Testis (tissue), 2 donors: ENCODE measurements around the gene PRR15L.

Experiments
- POLR2A ChIP-seq: fragments of 450-650 bp; IDR thresholded peaks from one replicate; pipeline ENCODE4 v1.6.1; 2017; ENCODE audit warnings: antibody characterized with exemption, mild to moderate bottlenecking, moderate library complexity
- TF ChIP-seq, protein P1 (sequence below), 3 experiments: fragments of 450-650 bp in 2 of 3; fragments of 200-600 bp in 1 of 3; sonication (generic) in 1 of 3; IDR thresholded peaks; one replicate each; pipeline ENCODE4 v1.5.1; 2016 to 2019; ENCODE audit warnings: antibody characterized with exemption in 3 of 3, mild to moderate bottlenecking in 2 of 3, moderate library complexity in 1 of 3

DNA sequence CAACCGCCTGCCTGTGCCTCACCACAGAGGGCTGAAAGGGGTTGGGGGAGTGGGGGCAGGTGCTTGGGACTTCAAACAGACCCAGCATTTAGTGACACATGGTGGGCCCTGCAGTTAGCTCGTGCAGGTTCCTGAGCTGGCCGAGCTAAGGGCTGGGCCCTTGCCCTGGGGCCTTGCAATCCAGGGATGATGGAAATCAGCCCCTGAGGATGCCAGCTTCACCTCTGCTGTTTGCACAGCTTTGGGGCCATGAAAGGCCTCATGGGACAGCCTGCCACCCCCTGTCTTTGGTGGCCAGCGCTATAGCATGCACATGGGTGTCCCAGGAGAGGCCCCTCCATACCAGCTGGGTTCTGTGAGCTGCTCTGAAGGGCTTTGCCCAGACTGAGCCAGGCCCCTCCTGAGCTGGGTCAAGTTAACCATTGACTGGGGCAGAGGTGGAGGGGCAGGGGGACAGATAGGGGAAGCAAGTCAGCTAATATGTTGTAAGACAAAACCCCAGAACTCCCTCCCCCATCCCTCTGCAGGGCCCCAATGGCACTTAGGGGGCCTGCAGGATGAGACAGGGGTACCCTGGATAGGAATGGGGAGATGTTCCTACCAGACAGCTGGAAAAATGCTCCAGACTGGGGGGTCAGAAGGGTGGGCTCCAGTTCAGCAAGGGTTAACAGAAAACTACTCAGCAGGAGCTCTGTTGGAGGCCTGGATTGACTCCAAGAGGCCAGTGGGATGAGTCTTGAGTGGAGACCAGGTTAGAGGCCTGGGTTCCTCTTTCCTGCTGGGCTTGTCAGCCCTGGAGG lies 692 bp downstream of the PRR15L start:
- TF ChIP-seq, protein P1, sequence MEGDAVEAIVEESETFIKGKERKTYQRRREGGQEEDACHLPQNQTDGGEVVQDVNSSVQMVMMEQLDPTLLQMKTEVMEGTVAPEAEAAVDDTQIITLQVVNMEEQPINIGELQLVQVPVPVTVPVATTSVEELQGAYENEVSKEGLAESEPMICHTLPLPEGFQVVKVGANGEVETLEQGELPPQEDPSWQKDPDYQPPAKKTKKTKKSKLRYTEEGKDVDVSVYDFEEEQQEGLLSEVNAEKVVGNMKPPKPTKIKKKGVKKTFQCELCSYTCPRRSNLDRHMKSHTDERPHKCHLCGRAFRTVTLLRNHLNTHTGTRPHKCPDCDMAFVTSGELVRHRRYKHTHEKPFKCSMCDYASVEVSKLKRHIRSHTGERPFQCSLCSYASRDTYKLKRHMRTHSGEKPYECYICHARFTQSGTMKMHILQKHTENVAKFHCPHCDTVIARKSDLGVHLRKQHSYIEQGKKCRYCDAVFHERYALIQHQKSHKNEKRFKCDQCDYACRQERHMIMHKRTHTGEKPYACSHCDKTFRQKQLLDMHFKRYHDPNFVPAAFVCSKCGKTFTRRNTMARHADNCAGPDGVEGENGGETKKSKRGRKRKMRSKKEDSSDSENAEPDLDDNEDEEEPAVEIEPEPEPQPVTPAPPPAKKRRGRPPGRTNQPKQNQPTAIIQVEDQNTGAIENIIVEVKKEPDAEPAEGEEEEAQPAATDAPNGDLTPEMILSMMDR (IDR thresholded peaks at IDR 0.05), result no peak
- TF ChIP-seq POLR2A, result no peak
